Left lung (tissue), 10 donors: ENCODE data around the gene ADPRH. TPM values are rescaled to one million over a fixed set of nuclear protein-coding genes. Genes with fewer than 3 reads are reported as not detected.
"Not testable (repeated sequence)": the region's sequence is repeated elsewhere in the genome, so short reads cannot be mapped to it uniquely, and the experiment has no call there.

Source experiments
- ATAC-seq: fragments of 200-7000 bp; cut with Tn5 transposase; one replicate; pipeline ENCODE4 v1.9.1; 2020; ENCODE audit warnings: moderate library complexity
- DNase-seq, 4 donors: peaks; one replicate each; pipeline ENCODE4 v3.0.0-alpha.2; 2013 to 2020
- H3K27ac ChIP-seq, 2 donors: fragments of 200-600 bp; sonication (generic) in 1 of 2; one replicate each; pipeline versions ENCODE4 v1.5.0 to v1.8.0; 2020 to 2021
- H3K27me3 ChIP-seq, 2 donors: fragments of 200-600 bp; sonication (generic) in 1 of 2; one replicate each; pipeline versions ENCODE4 v1.5.0 to v1.8.0; 2020 to 2021
- H3K36me3 ChIP-seq, 2 donors: fragments of 200-600 bp; sonication (generic) in 1 of 2; one replicate each; pipeline versions ENCODE4 v1.5.0 to v1.8.0; 2020 to 2021
- H3K4me1 ChIP-seq, 2 donors: fragments of 200-600 bp; one replicate each; pipeline ENCODE4 v1.8.0; 2021
- H3K4me3 ChIP-seq, 2 donors: fragments of 200-600 bp; sonication (generic) in 1 of 2; one replicate each; pipeline versions ENCODE4 v1.5.0 to v1.8.0; 2020 to 2021; ENCODE audit warnings: mild to moderate bottlenecking in 1 of 2
- H3K9me3 ChIP-seq, 2 donors: fragments of 200-600 bp; sonication (generic) in 1 of 2; one replicate each; pipeline versions ENCODE4 v1.5.0 to v1.8.0; 2020 to 2021
- intact Hi-C, 2 donors: fragments of 100-400 bp; cut with DNase I; formaldehyde crosslinking; loops; one replicate each; pipeline versions ENCODE4 v1.11.2 to v1.14.2; 2022
- polyA plus RNA-seq, 6 donors: library from polyadenylated mRNA; unstranded; fragments of 120-200 nt; gene quantifications; one replicate each; pipeline ENCODE4 v1.2.1, GENCODE V29; 2013; ENCODE audit not compliant: insufficient read length in 6 of 6
- total RNA-seq, 2 donors: library from RNA; stranded (reverse); fragmentation: NEBNext Ultra II Directional; extraction: Animal tissue kit (Norgen Biotek cat#: 25700); gene quantifications; one replicate each; pipeline ENCODE4 v1.2.1, GENCODE V29; 2021
- TF ChIP-seq, protein P1 (sequence below), 2 donors: fragments of 200-600 bp; sonication (generic) in 1 of 2; IDR thresholded peaks; one replicate each; pipeline versions ENCODE4 v1.5.0 to v1.8.0; 2021; ENCODE audit warnings: antibody characterized with exemption in 2 of 2
- donor health status: DM: no; HTN: yes; CAD: no.
- donor health status: DM: no; HTN: no; CAD: no.

ADPRH gene
- total and polyA plus RNA-seq, 8 donors, result 9.5 to 24.0 (median 12.9) TPM

DNA sequence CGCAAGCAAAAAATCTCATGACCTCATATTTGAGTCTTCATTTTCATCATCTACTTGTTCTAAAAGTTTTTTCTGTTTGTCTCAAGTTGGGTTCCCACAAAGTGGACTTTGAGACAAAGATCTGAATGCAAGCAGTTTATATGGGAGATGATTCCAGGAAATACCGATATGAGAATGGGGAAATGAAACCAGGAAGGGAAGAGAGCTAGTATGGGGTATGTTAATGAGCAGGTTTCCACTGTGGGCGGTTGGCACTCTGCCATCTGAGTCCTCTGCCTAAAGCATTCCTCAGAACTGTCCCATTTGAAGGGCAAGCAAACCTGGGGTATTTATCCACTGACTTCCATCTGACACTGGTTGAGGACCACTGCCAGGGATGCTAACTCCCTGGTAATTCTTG is 8.8 kb downstream of the ADPRH start:
- H3K4me1 ChIP-seq, result peaks cover 0 to 44% of the 10 kb centered on the region in 2 donors
- no peaks in the 10 kb centered on the region for H3K9me3 ChIP-seq
- TF ChIP-seq, protein P1, sequence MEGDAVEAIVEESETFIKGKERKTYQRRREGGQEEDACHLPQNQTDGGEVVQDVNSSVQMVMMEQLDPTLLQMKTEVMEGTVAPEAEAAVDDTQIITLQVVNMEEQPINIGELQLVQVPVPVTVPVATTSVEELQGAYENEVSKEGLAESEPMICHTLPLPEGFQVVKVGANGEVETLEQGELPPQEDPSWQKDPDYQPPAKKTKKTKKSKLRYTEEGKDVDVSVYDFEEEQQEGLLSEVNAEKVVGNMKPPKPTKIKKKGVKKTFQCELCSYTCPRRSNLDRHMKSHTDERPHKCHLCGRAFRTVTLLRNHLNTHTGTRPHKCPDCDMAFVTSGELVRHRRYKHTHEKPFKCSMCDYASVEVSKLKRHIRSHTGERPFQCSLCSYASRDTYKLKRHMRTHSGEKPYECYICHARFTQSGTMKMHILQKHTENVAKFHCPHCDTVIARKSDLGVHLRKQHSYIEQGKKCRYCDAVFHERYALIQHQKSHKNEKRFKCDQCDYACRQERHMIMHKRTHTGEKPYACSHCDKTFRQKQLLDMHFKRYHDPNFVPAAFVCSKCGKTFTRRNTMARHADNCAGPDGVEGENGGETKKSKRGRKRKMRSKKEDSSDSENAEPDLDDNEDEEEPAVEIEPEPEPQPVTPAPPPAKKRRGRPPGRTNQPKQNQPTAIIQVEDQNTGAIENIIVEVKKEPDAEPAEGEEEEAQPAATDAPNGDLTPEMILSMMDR (IDR thresholded peaks at IDR 0.05), result no peak
- peak overlapping the region in 1 of 2 donors; percentile 62 for H3K27ac ChIP-seq
- ATAC-seq (peak; percentile 58), DNase-seq (peak in 1 of 4 donors; percentile 82)
- H3K36me3 ChIP-seq, result peaks cover 0 to 24% of the 10 kb centered on the region in 2 donors
- intact Hi-C loops, result no loop called here
- no peaks in the 10 kb centered on the region for H3K27me3 ChIP-seq
- no peak overlapping the region for H3K4me3 ChIP-seq

DNA sequence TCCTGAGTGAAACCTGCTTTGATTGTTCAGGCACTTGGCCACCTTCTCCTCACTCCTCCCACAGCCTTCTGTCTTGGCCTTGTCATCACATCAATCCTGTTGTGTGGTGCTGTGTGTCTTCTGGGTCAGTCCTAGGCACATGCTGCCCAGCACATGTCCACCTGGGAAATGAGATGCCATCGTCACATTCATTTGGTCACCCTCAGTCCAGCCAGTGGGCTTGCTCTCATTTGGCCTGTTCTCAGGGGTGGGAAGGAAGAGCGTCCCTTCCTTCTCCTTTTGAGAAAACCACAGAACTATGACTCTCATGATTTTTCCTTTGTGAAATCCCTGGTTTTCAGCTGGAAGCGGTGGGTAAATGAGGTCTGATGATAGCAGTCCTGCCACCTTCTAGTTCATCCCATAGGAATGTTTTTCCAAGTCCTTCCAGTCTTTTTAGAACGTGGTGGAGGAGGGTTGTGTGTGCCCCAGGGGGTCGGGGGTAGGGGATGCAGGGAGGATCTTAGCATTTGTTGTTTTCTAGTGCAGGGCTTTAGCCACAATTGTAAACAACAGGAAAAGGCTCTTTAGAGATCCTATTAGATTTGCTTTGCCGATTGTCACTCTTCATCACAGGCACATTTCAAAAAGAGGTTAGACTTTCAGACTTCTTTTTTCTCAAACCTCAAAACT is 9.9 kb downstream of the ADPRH start:
- TF ChIP-seq, protein P1 (IDR thresholded peaks at IDR 0.05), result no peak
- DNase-seq (peak in 1 of 4 donors; percentile 44), ATAC-seq (peak; percentile 60)
- intact Hi-C loops, result no loop called here
- Histone ChIP-seq H3K9me3 (no peaks in the 10 kb centered on the region), H3K4me3 (no peak overlapping the region), H3K4me1 (peaks cover 0 to 44% of the 10 kb centered on the region in 2 donors), H3K27me3 (no peaks in the 10 kb centered on the region), H3K27ac (no peak overlapping the region), H3K36me3 (peaks cover 0 to 22% of the 10 kb centered on the region in 2 donors)

DNA sequence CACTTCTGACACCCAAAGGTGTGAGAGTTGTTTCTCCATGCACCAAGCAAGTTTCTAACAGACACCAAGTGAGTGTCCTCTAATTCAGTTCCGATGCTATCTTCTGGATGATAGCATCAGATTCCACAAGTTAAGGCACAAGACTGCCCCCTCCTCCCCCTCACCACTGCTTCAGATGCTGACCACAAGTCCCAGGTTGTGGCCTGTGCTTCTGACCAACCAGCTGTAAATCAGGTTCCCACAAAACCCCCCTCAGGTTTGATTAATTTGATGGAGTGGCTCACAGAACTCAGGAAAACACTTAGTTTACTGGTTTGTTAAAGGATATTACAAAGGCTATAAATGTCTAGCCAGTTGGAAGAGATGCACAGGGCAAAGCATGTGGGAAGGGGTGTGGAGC is 11.4 kb downstream of the ADPRH start:
- H3K9me3 ChIP-seq, result no peaks in the 10 kb centered on the region
- H3K4me1 ChIP-seq, result peaks cover 0 to 40% of the 10 kb centered on the region in 2 donors
- TF ChIP-seq, protein P1 (IDR thresholded peaks at IDR 0.05), result no peak
- H3K36me3 ChIP-seq, result peaks cover 0 to 12% of the 10 kb centered on the region in 2 donors
- no peak overlapping the region for H3K27ac ChIP-seq
- intact Hi-C loops, result loop anchor here in 1 of 2 donors (10.0 kb wide), 1 partner anchor 84 kb away; the partner anchor contains the start of gene COX17
- DNase-seq (no peak), ATAC-seq (no peak)
- H3K27me3 ChIP-seq, result no peaks in the 10 kb centered on the region
- H3K4me3 ChIP-seq, result no peak overlapping the region

DNA sequence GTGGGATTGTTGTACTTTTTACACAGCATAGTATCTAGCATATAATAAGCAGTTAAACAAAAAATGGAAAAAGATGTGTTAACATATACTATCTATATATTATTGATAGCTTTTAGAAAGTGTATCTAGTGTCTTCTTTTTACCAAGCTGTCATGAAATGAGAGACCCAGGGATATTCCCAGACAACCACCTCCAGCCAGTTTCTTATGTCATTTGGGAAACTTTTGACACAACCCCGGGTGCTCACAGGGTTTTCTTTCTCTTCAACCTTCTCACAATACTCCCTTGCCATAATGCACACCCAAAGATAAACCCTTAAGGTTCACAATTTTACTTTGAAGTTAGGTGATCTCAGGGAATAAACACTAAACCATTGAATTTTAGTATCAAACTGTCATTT is 13.6 kb downstream of the ADPRH start:
- no peaks in the 10 kb centered on the region for H3K27me3 ChIP-seq
- no peaks in the 10 kb centered on the region for H3K36me3 ChIP-seq
- intact Hi-C loops, result loop anchor here in 1 of 2 donors (10.0 kb wide), 1 partner anchor 82 kb away; the partner anchor contains the start of gene COX17
- no peak overlapping the region for H3K27ac ChIP-seq
- DNase-seq (no peak), ATAC-seq (no peak)
- H3K4me3 ChIP-seq, result no peak overlapping the region
- H3K9me3 ChIP-seq, result no peaks in the 10 kb centered on the region
- TF ChIP-seq, protein P1 (IDR thresholded peaks at IDR 0.05), result no peak
- H3K4me1 ChIP-seq, result peaks cover 7 to 37% of the 10 kb centered on the region in 2 donors

DNA sequence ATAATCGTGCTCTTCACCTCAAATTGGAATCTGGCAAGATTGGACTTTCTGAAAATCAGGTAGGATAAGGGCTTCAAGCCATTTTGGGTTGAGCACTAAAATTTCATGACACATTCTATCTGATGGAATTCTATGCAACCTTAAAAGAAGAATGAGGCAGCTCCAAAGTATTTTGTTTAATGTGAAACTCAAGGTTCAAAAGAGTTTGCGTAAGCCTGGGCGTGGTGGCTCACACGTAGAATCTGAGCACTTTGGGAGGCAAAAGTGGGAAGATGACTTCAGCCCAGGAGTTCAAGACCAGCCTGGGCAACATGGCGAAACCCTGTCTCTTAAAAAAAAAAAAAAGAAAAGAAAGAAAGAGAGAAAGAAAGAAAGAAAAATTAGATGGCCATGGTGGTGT is 14.8 kb downstream of the ADPRH start:
- H3K4me3 ChIP-seq, result no peak overlapping the region
- DNase-seq, result no peak
- peaks cover 7 to 32% of the 10 kb centered on the region in 2 donors for H3K4me1 ChIP-seq
- H3K36me3 ChIP-seq, result no peaks in the 10 kb centered on the region
- H3K27ac ChIP-seq, result no peak overlapping the region
- H3K9me3 ChIP-seq, result no peaks in the 10 kb centered on the region
- intact Hi-C loops, result loop anchor here in 1 of 2 donors (10.0 kb wide), 1 partner anchor 81 kb away; the partner anchor contains the start of gene COX17
- no peaks in the 10 kb centered on the region for H3K27me3 ChIP-seq
- ATAC-seq, result no peak
- TF ChIP-seq, protein P1 (IDR thresholded peaks at IDR 0.05), result no peak

DNA sequence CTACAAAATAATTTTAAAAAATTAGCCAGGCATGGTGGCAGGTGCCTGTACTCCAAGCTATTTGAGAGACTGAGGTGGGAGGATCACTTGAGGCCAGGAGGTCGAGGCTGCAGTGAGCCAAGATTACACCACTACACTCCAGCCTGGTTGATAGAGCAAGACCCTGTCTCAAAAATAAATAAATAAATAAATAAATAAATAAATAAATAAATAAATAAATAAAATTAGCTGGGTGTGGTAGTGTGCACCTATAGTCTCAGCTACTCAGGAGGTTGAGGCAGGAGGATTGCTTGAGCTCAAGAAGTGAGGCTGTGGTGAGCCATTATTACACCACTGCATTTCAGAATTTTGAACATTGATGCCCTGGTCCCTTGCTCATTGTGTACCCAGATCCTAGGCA is 15.6 kb downstream of the ADPRH start:
- not testable (repeated sequence) for H3K27me3 ChIP-seq, ATAC-seq
- intact Hi-C loops, result loop anchor here in 1 of 2 donors (10.0 kb wide), 1 partner anchor 80 kb away; the partner anchor contains the start of gene COX17

More for the DNA sequence above, 15.6 kb downstream of the ADPRH start:
- not testable (repeated sequence) for H3K36me3 ChIP-seq, DNase-seq, H3K9me3 ChIP-seq, H3K27ac ChIP-seq, H3K4me3 ChIP-seq
- H3K4me1 ChIP-seq, result peaks cover 7 to 24% of the 10 kb centered on the region in 2 donors
